Panc1 (cell line): Measurements from ENCODE around the gene TENT5C. TPM values are rescaled to one million over a fixed set of nuclear protein-coding genes. Genes with fewer than 3 reads are reported as not detected.

Source experiments
- ATAC-seq: fragments of 200-7000 bp; cut with Tn5 transposase; 2 replicates; pipeline ENCODE4 v1.9.1; 2020; ENCODE audit warnings: mild to moderate bottlenecking, moderate library complexity
- BruUV-seq: library from RNA; stranded (reverse); fragments of 400-500 nt; replicated peaks from 2 replicates; lab custom pipeline; 2021; lab: Mats Ljungman, UMichigan
- CTCF ChIA-PET: fragments of 300-600 bp; sonication (Branson Sonifier 250); formaldehyde crosslinking; loops from one replicate; lab custom pipeline; 2022; ENCODE audit warnings: antibody characterized with exemption; lab: Charles Lee
- POLR2A ChIA-PET: fragments of 300-600 bp; sonication (Branson Sonifier 250); formaldehyde crosslinking; loops from one replicate; lab custom pipeline; 2022; ENCODE audit warnings: antibody characterized with exemption; lab: Charles Lee
- DNase-seq: peaks from one replicate; pipeline ENCODE4 v3.0.0-alpha.2; 2010; ENCODE audit warnings: low read depth, low spot score
- H3K27ac ChIP-seq: 2 replicates; pipeline ENCODE4 v1.5.1; 2011; ENCODE audit warnings: mild to moderate bottlenecking, low read length, inconsistent platforms
- H3K27me3 ChIP-seq: fragments of 200-500 bp; sonication (Bioruptor generic); 2 replicates; pipeline ENCODE4 v1.6.0; 2014; ENCODE audit warnings: low read length, inconsistent platforms; ENCODE audit not compliant: control insufficient read depth, insufficient read depth
- H3K36me3 ChIP-seq: fragments of 200-500 bp; sonication (Bioruptor generic); 2 replicates; pipeline ENCODE4 v1.5.1; 2014; ENCODE audit warnings: inconsistent platforms, mild to moderate bottlenecking, low read length, moderate library complexity; ENCODE audit not compliant: control insufficient read depth, insufficient read depth
- H3K4me1 ChIP-seq: 2 replicates; pipeline ENCODE4 v1.5.1; 2011; ENCODE audit warnings: inconsistent platforms, mild to moderate bottlenecking, low read length, moderate library complexity; ENCODE audit not compliant: control insufficient read depth, insufficient read depth
- H3K4me3 ChIP-seq, 2 experiments: 2 replicates each; pipeline ENCODE4 v1.5.1; 2011 to 2012; ENCODE audit warnings: low read depth in 2 of 2, low read length in 2 of 2, mild to moderate bottlenecking in 2 of 2, inconsistent platforms in 1 of 2, moderate library complexity in 1 of 2
- H3K9me3 ChIP-seq: fragments of 200-500 bp; sonication (Bioruptor generic); 2 replicates; pipeline ENCODE4 v1.5.1; 2014; ENCODE audit warnings: low read depth, mild to moderate bottlenecking, inconsistent platforms, low read length, moderate library complexity; ENCODE audit not compliant: control insufficient read depth, insufficient read depth
- CTCF ChIP-seq: fragments of 450-650 bp; IDR thresholded peaks from 2 replicates; pipeline ENCODE4 v1.5.1; 2017; ENCODE audit warnings: mild to moderate bottlenecking
- POLR2AphosphoS5 ChIP-seq: IDR thresholded peaks from 2 replicates; pipeline ENCODE4 v1.6.1; 2012; ENCODE audit warnings: mild to moderate bottlenecking, low read depth, low read length, moderate library complexity
- REST ChIP-seq, 2 experiments: IDR thresholded peaks; 2 replicates each; pipeline ENCODE4 v1.6.1; 2011 to 2012; ENCODE audit warnings: low read depth in 2 of 2, control low read depth in 1 of 2, low read length in 1 of 2, mild to moderate bottlenecking in 1 of 2, moderate library complexity in 1 of 2; ENCODE audit not compliant: insufficient read depth in 1 of 2
- SIN3A ChIP-seq: IDR thresholded peaks from 2 replicates; pipeline ENCODE4 v1.6.1; 2012; ENCODE audit warnings: low read depth, mild to moderate bottlenecking, low read length, moderate library complexity, borderline replicate concordance; ENCODE audit not compliant: insufficient read depth
- TCF7L2 ChIP-seq: IDR thresholded peaks from 2 replicates; pipeline ENCODE4 v1.6.1; 2011; ENCODE audit warnings: mild to moderate bottlenecking, low read depth, low read length, inconsistent platforms
- in situ Hi-C: cut with HindIII; loops from 2 replicates; pipeline ENCODE4 v1.10.0; 2016; ENCODE audit warnings: low sequenced_read_pairs, low pct_unique_long_range_greater_than_20kb
- intact Hi-C: fragments of 100-400 bp; cut with micrococcal nuclease; formaldehyde crosslinking; loops from one replicate; pipeline ENCODE4 v1.10.0; 2022; ENCODE audit not compliant: unreplicated experiment
- total RNA-seq: library from RNA; stranded (reverse); gene quantifications from one replicate; pipeline ENCODE4 v1.2.1, GENCODE V29; 2021; ENCODE audit not compliant: unreplicated experiment

The TENT5C gene
- total RNA-seq, 1 experiment from 2014 or later = 8.9 TPM

GRCh38 chr1:117616967-117617366 lies 11.1 kb downstream of the TENT5C start:
- H3K4me1 ChIP-seq = peaks cover 28% of the 10 kb centered on the region
- ChIA-PET CTCF (interaction anchor here (0.8 kb wide), 1 partner anchor 10 kb away, joined by 3 read pairs; no protein-coding TSS in a partner anchor), POLR2A (interaction anchor here (0.7 kb wide), 1 partner anchor 290 kb away, joined by 5 read pairs; no protein-coding TSS in a partner anchor)
- DNase-seq (no peak), ATAC-seq (no peak)
- H3K27me3 ChIP-seq = no peaks in the 10 kb centered on the region
- H3K27ac ChIP-seq = no peak overlapping the region
- intact Hi-C loops (no loop called here), in situ Hi-C loops (no loop called here)
- no peak for TF ChIP-seq REST (IDR thresholded peaks at IDR 0.05; ENCODE audit: insufficient read depth in 1 of 2, low read depth in 2 of 2, low read length in 1 of 2)
- no peak for TF ChIP-seq POLR2AphosphoS5
- no peak for TF ChIP-seq TCF7L2
- TF ChIP-seq SIN3A = no peak
- TF ChIP-seq CTCF = no peak
- no peak overlapping the region for H3K4me3 ChIP-seq
- H3K36me3 ChIP-seq = no peaks in the 10 kb centered on the region
- no TSS peak for BruUV-seq
- no peaks in the 10 kb centered on the region for H3K9me3 ChIP-seq

- Histone ChIP-seq H3K4me1 (peaks cover 12% of the 10 kb centered on the region), H3K4me3 (no peak overlapping the region), H3K36me3 (no peaks in the 10 kb centered on the region), H3K27me3 (no peaks in the 10 kb centered on the region), H3K27ac (no peak overlapping the region), H3K9me3 (no peaks in the 10 kb centered on the region)
- ATAC-seq (no peak), DNase-seq (no peak)
- no peak for TF ChIP-seq POLR2AphosphoS5
- TF ChIP-seq CTCF = no peak
- TF ChIP-seq SIN3A = no peak
- TF ChIP-seq TCF7L2 = no peak
- TF ChIP-seq REST (IDR thresholded peaks at IDR 0.05; ENCODE audit: insufficient read depth in 1 of 2, low read depth in 2 of 2, low read length in 1 of 2) = no peak
- no TSS peak for BruUV-seq
- ChIA-PET CTCF (no interaction called here), POLR2A (no interaction called here)
- in situ Hi-C loops (no loop called here), intact Hi-C loops (no loop called here)
These were observed 12.7 kb downstream of the TENT5C start for GRCh38 chr1:117618450-117619122.
